ENCODE data around the gene FLNA.
A peak's percentile ranks its signal among the peaks of the same experiment; 100 is the strongest.

The FLNA gene

DNA sequence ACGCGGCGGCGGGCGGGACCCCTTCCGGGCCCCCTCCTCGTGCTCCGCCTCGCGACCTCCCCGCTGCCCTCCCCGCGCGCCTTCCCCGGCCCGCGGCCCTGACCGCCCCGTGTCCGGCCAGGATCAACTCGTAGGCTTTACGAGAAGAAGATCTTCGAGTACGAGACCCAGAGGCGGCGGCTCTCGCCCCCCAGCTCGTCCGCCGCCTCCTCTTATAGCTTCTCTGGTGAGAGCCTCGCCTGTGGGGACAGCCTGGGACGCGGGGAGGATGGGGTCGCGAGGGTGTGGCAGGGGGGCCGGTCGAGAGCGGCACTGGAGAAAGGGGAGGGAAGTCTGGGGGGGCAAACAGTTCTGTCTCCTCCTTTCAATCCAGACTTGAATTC, 5.1 kb upstream of the FLNA start:
- no peak for TF ChIP-seq CTCF (IDR thresholded peaks at IDR 0.05; ENCODE audit: control insufficient read depth, insufficient read depth, low read depth, low read length, missing control alignments)
- H3K4me3 ChIP-seq (ENCODE audit: control insufficient read depth, low read depth, low read length) = peak overlapping the region; percentile 81
- DNase-seq (ENCODE audit: low read depth) = no peak

DNA sequence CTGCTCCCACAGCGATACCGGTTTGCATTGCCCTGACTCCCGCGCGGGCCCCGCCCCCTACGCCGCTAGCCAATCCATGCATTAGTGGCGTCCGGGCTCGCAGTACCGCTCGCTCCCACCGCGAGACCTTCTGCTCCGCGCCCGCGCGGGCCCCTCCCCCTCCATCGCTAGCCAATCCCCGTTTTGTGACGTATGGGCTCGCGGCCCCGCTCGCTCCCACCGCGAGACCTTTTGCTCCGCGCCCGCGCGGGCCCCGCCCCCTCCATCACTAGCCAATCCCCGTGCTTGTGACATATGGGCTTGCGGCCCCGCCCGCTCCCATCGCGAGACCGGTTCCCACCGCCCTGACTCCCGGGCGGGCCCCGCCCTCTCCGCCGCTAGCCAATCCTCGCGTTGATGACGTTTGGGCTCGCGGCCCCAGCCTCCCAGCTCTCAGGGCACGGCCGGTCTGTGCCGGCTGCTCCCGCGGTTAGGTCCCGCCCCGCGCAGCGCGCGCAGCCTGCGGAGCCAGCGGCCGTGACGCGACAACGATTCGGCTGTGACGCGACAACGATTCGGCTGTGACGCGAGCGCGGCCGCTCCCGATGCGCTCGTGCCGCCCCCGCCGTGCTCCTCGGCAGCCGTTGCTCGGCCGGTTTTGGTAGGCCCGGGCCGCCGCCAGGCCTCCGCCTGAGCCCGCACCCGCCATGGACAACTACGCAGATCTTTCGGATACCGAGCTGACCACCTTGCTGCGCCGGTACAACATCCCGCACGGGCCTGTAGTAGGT, 4.5 kb upstream of the FLNA start, which contains the start of gene EMD:
EMD (plus strand) TSS at position 497 of the 770 bp plus-strand sequence; CDS start at position 687, 190 bp downstream.
- TF ChIP-seq CTCF (IDR thresholded peaks at IDR 0.05; ENCODE audit: control insufficient read depth, insufficient read depth, low read depth, low read length, missing control alignments) = no peak
- peak; percentile 91 for DNase-seq (ENCODE audit: low read depth)
- H3K4me3 ChIP-seq (ENCODE audit: control insufficient read depth, low read depth, low read length) = peak within 1 kb of the TSS; percentile 81

DNA sequence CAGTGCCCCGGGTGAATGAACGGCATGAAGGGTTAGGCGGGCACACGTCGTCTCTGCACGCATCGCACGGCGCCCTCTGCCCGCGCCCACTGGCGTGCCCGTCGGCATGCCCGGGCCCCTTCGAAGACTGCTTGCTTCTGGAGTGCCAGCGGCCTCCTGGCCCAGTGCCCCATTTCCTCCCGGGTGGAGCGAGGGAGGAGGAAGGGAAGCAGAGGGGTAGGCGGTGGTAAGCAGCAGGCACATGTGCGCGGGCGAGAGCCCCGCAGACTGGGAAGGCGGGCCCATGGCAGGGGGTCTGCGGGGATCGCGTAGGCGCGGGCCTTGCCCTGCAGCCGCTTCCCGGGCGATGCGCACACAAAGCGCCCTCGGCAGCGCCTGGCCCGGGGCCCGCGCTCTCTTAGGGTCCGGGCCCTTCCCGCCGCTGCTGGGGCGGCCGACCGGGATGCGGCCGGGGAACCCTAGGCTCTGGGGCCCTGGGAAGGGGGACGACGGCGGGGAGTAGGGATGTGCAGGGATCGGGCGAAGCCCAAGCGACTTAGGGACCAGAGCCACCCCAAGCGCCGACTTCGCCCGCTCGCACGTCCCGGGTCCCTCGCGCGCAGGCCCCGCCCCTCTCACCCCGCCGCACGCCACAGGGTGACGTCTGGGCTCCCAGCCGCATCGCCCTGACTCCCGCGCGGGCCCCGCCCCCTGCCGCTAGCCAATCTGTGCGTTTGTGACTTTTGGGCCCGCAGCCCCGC, 3.8 kb upstream of the FLNA start:
- no peak for TF ChIP-seq CTCF (IDR thresholded peaks at IDR 0.05; ENCODE audit: control insufficient read depth, insufficient read depth, low read depth, low read length, missing control alignments)
- DNase-seq (ENCODE audit: low read depth) = no peak
- H3K4me3 ChIP-seq (ENCODE audit: control insufficient read depth, low read depth, low read length) = peak overlapping the region; percentile 40

DNA sequence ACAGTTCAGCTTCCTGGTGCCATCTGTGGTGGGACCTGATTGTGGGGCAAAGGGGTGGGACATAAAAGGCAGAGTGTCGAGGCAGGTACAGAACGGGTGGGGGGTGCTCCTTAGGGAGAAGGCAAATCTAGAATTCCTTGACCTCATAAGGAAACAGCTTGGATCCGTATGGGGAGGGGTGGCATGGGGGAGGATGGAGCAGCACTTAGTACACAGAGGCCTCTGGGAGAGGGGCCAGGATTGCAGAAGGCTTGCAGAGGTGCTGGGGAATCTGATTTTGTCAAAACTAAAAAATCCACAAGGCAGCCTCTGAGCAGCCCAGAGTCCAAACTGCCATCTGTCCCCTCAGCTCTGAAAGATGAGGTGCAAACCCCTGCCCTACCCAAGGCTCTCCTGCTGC, 2.3 kb upstream of the FLNA start:
- H3K4me3 ChIP-seq (ENCODE audit: control insufficient read depth, low read depth, low read length) = no peak overlapping the region
- DNase-seq (ENCODE audit: low read depth) = no peak
- no peak for TF ChIP-seq CTCF (IDR thresholded peaks at IDR 0.05; ENCODE audit: control insufficient read depth, insufficient read depth, low read depth, low read length, missing control alignments)

- no peak for DNase-seq (ENCODE audit: low read depth)
- TF ChIP-seq CTCF (IDR thresholded peaks at IDR 0.05; ENCODE audit: control insufficient read depth, insufficient read depth, low read depth, low read length, missing control alignments) = no peak
- H3K4me3 ChIP-seq (ENCODE audit: control insufficient read depth, low read depth, low read length) = peak overlapping the region; percentile 37
These were observed 696 bp upstream of the FLNA start for GRCh38 chrX:154375156-154375504.

DNA sequence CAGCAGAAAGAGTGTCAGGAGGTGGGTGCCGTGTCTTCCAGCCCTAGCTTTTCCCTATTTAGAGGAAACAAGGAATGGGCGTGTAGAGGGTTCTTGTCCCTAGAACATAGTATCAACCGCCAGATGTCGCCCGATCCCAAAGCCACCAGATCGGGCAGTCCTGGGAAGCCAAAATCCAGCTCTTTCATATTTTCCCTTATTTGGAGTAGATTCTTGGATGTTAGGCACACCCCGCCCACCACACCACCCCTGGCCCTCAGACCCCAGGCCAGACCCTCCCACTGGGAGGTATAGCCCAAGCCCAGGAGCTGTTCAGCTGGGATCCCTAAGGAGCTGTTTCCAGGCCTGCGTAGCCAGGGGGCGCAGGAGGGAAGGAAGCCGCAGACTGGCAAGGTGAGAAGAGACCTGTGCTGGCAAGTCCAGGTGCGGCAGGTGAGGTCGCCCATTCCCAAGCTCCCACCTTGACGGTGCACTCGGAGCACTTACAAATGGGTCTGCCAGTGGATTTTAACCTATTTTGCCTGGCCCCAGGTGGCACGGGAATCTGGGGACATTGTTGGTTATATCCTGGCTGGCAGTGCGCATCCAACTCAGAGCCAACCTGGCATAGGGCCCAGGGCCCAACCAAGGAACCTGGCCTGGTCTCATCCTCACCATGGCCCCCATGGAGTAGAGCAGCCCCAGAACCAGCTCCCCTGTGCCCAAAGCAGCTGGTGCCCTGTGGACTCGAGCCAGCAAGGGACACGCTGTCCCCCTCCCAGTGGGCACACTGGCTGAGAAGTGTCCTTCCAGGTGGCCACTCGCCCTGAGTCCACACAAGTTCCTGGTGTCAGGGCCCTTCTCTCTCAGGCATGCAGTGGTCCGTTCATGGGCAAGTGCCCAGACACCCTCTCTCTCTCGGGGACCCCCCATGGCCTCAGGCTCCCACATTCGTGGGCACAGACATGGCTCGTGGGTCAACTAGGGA, 811 bp downstream of the FLNA start:
- no peak for DNase-seq (ENCODE audit: low read depth)
- peak; percentile 53 for TF ChIP-seq CTCF (IDR thresholded peaks at IDR 0.05; ENCODE audit: control insufficient read depth, insufficient read depth, low read depth, low read length, missing control alignments)
- H3K4me3 ChIP-seq (ENCODE audit: control insufficient read depth, low read depth, low read length) = peak overlapping the region; percentile 55
